ENCODE results near the gene SPP2. TPM values are rescaled to one million over a fixed set of nuclear protein-coding genes. Genes with fewer than 3 reads are reported as not detected.

SPP2 gene
- total RNA-seq, 1 experiment from 2014 or later: not detected

- Histone ChIP-seq H3K4me1 (ENCODE audit: control insufficient read depth, insufficient read depth, low read length) (no peaks in the 10 kb centered on the region), H3K27me3 (ENCODE audit: control insufficient read depth, insufficient read depth, low read length) (no peaks in the 10 kb centered on the region), H3K9me3 (ENCODE audit: control insufficient read depth, insufficient read depth, low read depth, low read length) (peaks cover 3% of the 10 kb centered on the region; the same call in 1 of the 2 replicates), H3K4me3 (ENCODE audit: low read depth in 2 of 2, low read length in 2 of 2) (no peak overlapping the region), H3K27ac (ENCODE audit: low read length) (no peak overlapping the region), H3K36me3 (ENCODE audit: control insufficient read depth, insufficient read depth, low read length) (no peaks in the 10 kb centered on the region)
- BruUV-seq (replicated peaks): no TSS peak
- intact Hi-C loops (cut with micrococcal nuclease; ENCODE audit: unreplicated experiment): no loop called here
- TF ChIP-seq CTCF (IDR thresholded peaks at IDR 0.05): no peak
- TF ChIP-seq SIN3A (IDR thresholded peaks at IDR 0.05; ENCODE audit: borderline replicate concordance, insufficient read depth, low read depth, low read length): no peak
- no peak for TF ChIP-seq POLR2AphosphoS5 (IDR thresholded peaks at IDR 0.05; ENCODE audit: low read depth, low read length)
- TF ChIP-seq TCF7L2 (IDR thresholded peaks at IDR 0.05; ENCODE audit: low read depth, low read length): no peak
- CTCF ChIA-PET: interaction anchor here (0.6 kb wide), 1 partner anchor 756 kb away, joined by 3 read pairs; no protein-coding TSS in a partner anchor
- DNase-seq (ENCODE audit: low read depth, low spot score): no peak
- ATAC-seq: no peak
- in situ Hi-C loops (cut with HindIII; ENCODE audit: low pct_unique_long_range_greater_than_20kb, low sequenced_read_pairs): no loop called here
- POLR2A ChIA-PET: interaction anchor here (0.6 to 0.7 kb wide), 3 partner anchors 835 to 1518 kb away, joined by 6 to 8 read pairs (median 7); no protein-coding TSS in a partner anchor
These were observed 75.1 kb downstream of the SPP2 start for GRCh38 chr2:234125451-234126145.

- Histone ChIP-seq H3K4me3 (ENCODE audit: low read depth in 2 of 2, low read length in 2 of 2) (no peak overlapping the region), H3K27me3 (ENCODE audit: control insufficient read depth, insufficient read depth, low read length) (no peaks in the 10 kb centered on the region), H3K9me3 (ENCODE audit: control insufficient read depth, insufficient read depth, low read depth, low read length) (peaks cover 3% of the 10 kb centered on the region; the same call in 1 of the 2 replicates), H3K27ac (ENCODE audit: low read length) (no peak overlapping the region), H3K36me3 (ENCODE audit: control insufficient read depth, insufficient read depth, low read length) (no peaks in the 10 kb centered on the region), H3K4me1 (ENCODE audit: control insufficient read depth, insufficient read depth, low read length) (peaks cover 3% of the 10 kb centered on the region; the same call in 1 of the 2 replicates)
- CTCF ChIA-PET: no interaction called here
- no peak for ATAC-seq
- in situ Hi-C loops (cut with HindIII; ENCODE audit: low pct_unique_long_range_greater_than_20kb, low sequenced_read_pairs) (no loop called here), intact Hi-C loops (cut with micrococcal nuclease; ENCODE audit: unreplicated experiment) (no loop called here)
- TF ChIP-seq TCF7L2 (IDR thresholded peaks at IDR 0.05; ENCODE audit: low read depth, low read length) (no peak), CTCF (IDR thresholded peaks at IDR 0.05) (no peak), SIN3A (IDR thresholded peaks at IDR 0.05; ENCODE audit: borderline replicate concordance, insufficient read depth, low read depth, low read length) (no peak), REST (IDR thresholded peaks at IDR 0.05; ENCODE audit: insufficient read depth in 1 of 2, low read depth in 2 of 2, low read length in 1 of 2) (no peak), POLR2AphosphoS5 (IDR thresholded peaks at IDR 0.05; ENCODE audit: low read depth, low read length) (no peak)
- POLR2A ChIA-PET: interaction anchor here (0.7 kb wide), 2 partner anchors 834 to 848 kb away, joined by 7 to 8 read pairs; no protein-coding TSS in a partner anchor
- no peak for DNase-seq (ENCODE audit: low read depth, low spot score)
- BruUV-seq (replicated peaks): no TSS peak
These were observed 75.6 kb downstream of the SPP2 start for GRCh38 chr2:234126146-234126470.

Other genes starting within 250 kb of the SPP2 start
- gene HJURP, start 196.2 kb upstream of the SPP2 start, total RNA-seq (2021; ENCODE audit: unreplicated experiment): 87.0 TPM
- 3.9 TPM for gene TRPM8, start 133.3 kb upstream of the SPP2 start, total RNA-seq (2021; ENCODE audit: unreplicated experiment)